HG02642 (cell line): ENCODE results near the gene KPNA6.
"Not testable (repeated sequence)": the region's sequence is repeated elsewhere in the genome, so short reads cannot be mapped to it uniquely, and the experiment has no call there.

Source experiments
- ATAC-seq: cut with Tn5 transposase; IDR thresholded peaks from one replicate; pipeline ENCODE4 v1.9.1; 2021; ENCODE audit warnings: mild to moderate bottlenecking; ENCODE audit not compliant: unreplicated experiment, poor library complexity

KPNA6 gene

DNA sequence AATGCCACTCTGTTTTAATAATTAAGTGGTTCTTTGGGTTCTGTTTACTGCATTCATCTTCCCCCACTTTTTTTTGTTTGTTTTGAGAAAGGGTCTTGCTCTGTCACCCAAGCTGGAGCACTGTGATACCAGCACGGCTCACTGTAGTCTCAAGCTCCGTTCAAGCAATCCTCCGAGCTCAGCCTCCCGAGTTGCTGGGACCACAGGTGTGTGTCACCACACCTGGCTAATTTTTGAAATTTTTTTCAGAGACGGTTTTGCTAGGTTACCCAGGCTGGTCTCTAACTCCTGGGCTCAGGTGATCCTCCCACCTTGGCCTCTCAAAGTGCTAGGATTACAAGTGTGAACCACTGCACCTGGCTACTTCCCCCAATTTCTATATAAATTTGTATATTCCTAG lies 29.3 kb downstream of the KPNA6 start:
- no peak for ATAC-seq

GRCh38 chr1:32138965-32139364 lies 31.1 kb downstream of the KPNA6 start:
- ATAC-seq, result no peak

DNA sequence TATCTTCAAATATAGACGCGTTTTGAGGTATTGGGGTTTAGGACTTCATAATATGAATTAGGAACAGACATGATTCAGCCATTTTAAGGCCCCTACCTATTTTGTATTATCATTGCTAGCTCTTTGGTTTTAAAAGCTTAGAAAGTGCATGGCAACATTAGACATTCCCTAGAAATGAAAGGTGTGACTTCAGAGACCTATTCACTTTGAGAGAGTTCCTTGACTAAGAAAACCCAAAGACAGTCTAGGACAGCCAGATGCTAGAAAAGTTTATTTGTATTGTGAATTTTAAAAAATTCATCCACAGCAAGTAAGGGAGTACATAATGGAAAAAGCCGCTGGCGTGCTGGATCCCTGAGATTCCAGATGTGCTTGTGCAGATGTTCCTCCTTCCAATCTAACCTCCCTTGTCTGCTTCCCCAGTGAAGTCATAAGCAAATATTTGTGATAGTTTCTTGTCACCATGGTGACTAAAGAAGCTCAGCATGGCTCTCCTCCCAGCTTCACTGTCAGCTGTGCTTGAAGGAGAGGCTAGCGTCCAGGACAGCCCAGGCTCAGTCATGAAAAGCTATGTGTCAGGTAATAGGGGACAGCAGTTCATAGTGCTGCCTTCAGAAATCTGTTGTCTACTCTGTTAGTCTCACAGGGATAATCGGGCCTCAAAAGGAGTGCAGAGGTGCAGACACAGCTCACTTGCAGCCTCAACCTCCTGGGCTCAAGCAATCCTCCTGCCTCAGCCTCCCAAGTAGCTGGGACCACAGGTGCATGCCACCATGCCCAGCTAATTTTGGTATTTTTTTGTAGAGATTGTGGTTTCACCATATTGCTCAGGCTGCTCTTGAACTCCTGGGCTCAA lies 34.8 kb downstream of the KPNA6 start:
- no peak for ATAC-seq

- not testable (repeated sequence) for ATAC-seq
Observed at GRCh38 chr1:32143302-32143695, 35.4 kb downstream of the KPNA6 start.

DNA sequence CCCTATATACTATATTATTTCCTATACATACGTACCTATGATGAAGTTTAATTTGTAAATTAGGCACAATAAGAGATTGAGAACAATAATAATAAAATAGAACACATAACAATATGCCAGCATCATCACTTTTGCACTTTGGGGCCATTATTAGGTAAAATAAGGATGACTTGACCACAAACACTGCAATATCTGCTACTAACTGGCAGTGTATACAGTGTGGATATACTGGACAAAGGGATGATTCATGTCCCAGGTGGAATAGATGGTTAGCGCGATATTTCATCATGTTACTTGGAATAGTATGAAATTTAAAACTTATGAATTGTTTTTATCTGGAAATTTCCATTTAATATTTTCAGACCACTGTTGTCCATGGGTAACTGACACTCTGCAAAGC lies 36.2 kb downstream of the KPNA6 start:
- ATAC-seq, result no peak

- ATAC-seq, result not testable (repeated sequence)
Observed at GRCh38 chr1:32147799-32148198, 39.9 kb downstream of the KPNA6 start.

GRCh38 chr1:32150847-32151246 lies 43.0 kb downstream of the KPNA6 start:
- no peak for ATAC-seq

DNA sequence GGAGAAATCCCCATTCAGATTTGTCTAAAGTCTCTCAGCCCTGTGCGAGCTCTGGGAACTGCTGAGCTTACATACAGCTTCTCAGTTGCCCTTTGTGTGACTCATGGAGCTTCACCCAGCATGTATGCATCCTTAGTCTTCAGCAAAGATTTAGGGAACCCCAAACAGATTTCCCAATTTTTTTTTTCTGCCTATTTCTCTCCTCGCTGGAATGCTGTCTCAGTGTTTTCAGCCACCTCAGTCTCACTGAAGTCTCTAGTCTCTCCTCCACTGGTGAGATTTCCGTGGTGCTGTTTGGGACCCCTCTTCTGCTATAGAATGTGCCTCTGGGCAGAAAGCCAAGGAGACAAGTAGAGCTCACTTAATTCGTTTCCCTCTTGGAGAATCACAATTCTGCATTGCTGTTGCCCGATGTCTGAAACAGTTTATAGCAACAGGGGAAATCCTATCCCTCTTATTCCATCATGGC lies 43.5 kb downstream of the KPNA6 start:
- ATAC-seq, result no peak

GRCh38 chr1:32159189-32159588 lies 51.3 kb downstream of the KPNA6 start:
- no peak for ATAC-seq

DNA sequence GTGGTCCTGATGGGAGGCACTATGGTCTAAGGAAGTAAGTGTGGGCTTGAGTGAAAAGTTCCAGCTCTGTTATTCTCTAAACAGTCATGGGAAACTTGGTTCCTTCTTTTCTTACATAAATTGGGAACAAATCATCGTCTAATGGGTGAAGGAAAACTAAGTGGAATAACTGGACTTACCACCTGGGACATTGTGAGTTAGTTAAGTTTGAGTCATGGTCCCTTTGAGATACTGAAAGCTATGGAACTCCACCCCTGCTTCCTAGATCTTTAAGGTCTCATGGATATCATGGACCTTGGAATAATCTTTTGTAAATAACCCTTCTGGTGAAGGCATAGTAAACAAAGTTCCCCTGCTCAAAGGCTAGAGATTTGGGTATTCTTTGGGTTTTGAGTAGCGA lies 55.5 kb downstream of the KPNA6 start:
- ATAC-seq, result no peak

GRCh38 chr1:32165633-32166032 lies 57.8 kb downstream of the KPNA6 start:
- not testable (repeated sequence) for ATAC-seq

DNA sequence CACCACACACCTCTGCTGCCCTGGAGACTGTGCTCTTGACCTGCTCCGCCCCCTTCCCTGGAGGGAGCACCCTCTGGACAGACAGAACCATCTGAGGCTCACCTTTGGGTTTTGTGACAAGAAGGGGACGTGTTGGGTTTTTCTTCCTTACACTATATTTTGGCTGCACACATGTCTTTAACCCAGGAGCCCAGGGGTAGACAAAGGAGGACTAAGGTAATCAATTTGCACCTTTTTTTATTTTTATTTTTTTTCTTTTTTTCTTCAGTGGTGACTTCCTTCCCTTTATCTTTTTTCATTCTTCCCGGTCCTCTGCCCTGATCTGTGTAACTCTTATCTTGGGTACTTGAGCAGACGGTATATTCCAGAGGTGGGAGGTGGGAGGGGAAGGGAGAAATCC lies 63.1 kb downstream of the KPNA6 start:
- no peak for ATAC-seq

- ATAC-seq, result no peak
Observed at GRCh38 chr1:32172621-32173245, 64.9 kb downstream of the KPNA6 start.

DNA sequence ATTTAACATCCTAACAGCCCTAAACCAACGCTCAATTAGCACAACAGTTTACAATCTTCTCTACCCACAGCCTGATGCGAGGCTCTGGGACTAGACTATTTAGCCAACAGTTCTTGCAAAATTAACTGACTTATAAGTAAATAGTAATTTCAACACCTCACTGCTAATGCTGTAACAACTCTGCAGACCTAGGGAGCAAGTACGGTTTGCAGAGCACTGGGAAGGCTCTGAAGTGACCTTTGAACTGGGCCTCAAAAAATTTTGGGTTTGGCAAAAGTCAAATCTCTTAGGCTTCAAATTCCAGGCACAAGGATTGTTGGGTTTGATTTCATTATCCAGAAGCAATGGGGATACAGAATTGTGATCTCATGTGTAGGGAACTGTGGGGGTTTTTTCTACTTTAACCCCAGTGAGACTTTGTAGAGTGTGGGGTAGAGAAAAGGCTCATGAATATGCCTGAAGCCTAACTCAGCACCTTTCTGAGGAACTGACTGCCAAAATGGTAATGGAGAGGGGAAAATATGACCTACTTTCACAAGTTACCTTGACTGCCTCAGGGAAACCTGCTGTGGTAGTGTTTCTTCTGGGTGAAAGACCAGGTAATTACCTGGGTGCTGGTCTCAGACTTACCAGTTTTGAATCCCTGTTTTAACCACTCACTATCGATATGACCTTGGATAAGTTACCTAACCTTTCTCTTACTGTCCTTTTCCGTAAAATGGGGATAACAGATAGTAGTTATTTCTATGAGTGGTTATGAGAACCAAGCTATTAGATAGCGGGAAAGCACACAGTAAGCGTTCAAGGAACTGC lies 70.7 kb downstream of the KPNA6 start:
- no peak for ATAC-seq

DNA sequence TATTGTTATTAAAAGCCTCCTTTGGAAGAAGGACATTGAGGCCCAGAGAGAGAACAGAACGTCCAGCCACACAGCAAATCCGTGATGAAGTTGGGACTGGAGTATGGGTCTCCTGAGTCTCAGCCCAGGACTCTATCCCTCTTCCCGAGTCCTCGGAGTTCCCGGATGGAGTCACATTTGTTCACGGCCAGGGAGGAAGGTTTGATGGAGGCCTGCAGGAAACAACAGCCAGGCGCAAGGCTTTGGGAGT lies 71.3 kb downstream of the KPNA6 start:
- ATAC-seq, result peak; percentile 3

- ATAC-seq, result peak; percentile 86
Observed at GRCh38 chr1:32179443-32180185, 71.8 kb downstream of the KPNA6 start, which contains the start of gene TXLNA. TSS of gene TXLNA (plus strand) at chr1:32179675. CDS start at chr1:32180346, 671 bp downstream.

- ATAC-seq, result no peak
Observed at GRCh38 chr1:32180186-32181060, 72.6 kb downstream of the KPNA6 start.

GRCh38 chr1:32181065-32181464 lies 73.2 kb downstream of the KPNA6 start:
- ATAC-seq, result no peak

DNA sequence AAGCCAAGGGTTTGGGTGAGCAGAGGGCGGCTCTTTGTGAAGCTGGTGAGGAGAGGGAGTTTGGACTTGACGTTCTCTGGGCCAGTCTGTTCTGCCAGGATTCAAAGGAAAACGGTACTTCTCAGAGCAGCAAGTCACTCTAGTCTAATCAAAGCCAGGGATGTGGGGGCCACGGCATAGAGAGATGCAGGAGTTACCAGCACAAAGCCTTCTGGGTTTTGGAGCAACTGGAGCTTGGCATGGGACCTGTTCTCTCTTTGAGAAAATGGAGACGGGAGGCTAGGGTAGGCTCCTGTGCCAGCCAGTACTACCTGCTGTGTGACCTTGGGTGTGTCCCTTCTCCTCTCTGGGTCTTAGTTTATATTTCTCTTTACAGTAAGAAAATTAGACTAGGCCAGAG lies 73.7 kb downstream of the KPNA6 start:
- ATAC-seq, result no peak
